GM18858 (cell line): ENCODE data around the gene NUP35.
"Not testable (repeated sequence)": the region's sequence is repeated elsewhere in the genome, so short reads cannot be mapped to it uniquely, and the experiment has no call there.

Source experiments
- ATAC-seq: cut with Tn5 transposase; IDR thresholded peaks from one replicate; pipeline ENCODE4 v1.9.1; 2021; ENCODE audit not compliant: unreplicated experiment

The NUP35 gene

GRCh38 chr2:183134016-183134415 lies 9.8 kb downstream of the NUP35 start:
- ATAC-seq: no peak

- no peak for ATAC-seq
Measured at GRCh38 chr2:183148955-183149354, 24.7 kb downstream of the NUP35 start.

GRCh38 chr2:183149489-183149888 lies 25.2 kb downstream of the NUP35 start:
- ATAC-seq: no peak

- ATAC-seq: not testable (repeated sequence)
Measured at GRCh38 chr2:183152280-183152679, 28.0 kb downstream of the NUP35 start.

- no peak for ATAC-seq
Measured at GRCh38 chr2:183153967-183154366, 29.7 kb downstream of the NUP35 start.

GRCh38 chr2:183154772-183155171 lies 30.5 kb downstream of the NUP35 start:
- not testable (repeated sequence) for ATAC-seq

- no peak for ATAC-seq
Measured at GRCh38 chr2:183157131-183157530, 32.9 kb downstream of the NUP35 start.

GRCh38 chr2:183162362-183162761 lies 38.1 kb downstream of the NUP35 start:
- ATAC-seq: no peak

GRCh38 chr2:183163821-183164649 lies 39.8 kb downstream of the NUP35 start:
- ATAC-seq: no peak

- ATAC-seq: no peak
Measured at GRCh38 chr2:183164650-183165015, 40.4 kb downstream of the NUP35 start.

GRCh38 chr2:183166210-183166609 lies 42.0 kb downstream of the NUP35 start:
- ATAC-seq: no peak

GRCh38 chr2:183166976-183167375 lies 42.7 kb downstream of the NUP35 start:
- ATAC-seq: not testable (repeated sequence)

- no peak for ATAC-seq
Measured at GRCh38 chr2:183172220-183172887, 48.1 kb downstream of the NUP35 start.

- no peak for ATAC-seq
Measured at GRCh38 chr2:183179156-183179555, 54.9 kb downstream of the NUP35 start.

- no peak for ATAC-seq
Measured at GRCh38 chr2:183185534-183185933, 61.3 kb downstream of the NUP35 start.

- no peak for ATAC-seq
Measured at GRCh38 chr2:183186296-183186695, 62.1 kb downstream of the NUP35 start.

- ATAC-seq: no peak
Measured at GRCh38 chr2:183186766-183187165, 62.5 kb downstream of the NUP35 start.

GRCh38 chr2:183192343-183192742 lies 68.1 kb downstream of the NUP35 start:
- no peak for ATAC-seq

GRCh38 chr2:183193904-183194303 lies 69.7 kb downstream of the NUP35 start:
- ATAC-seq: no peak

- peak; percentile 41 for ATAC-seq
Measured at GRCh38 chr2:183195397-183195796, 71.2 kb downstream of the NUP35 start.

GRCh38 chr2:183195998-183196409 lies 71.8 kb downstream of the NUP35 start:
- no peak for ATAC-seq

GRCh38 chr2:183204397-183204796 lies 80.2 kb downstream of the NUP35 start:
- no peak for ATAC-seq
